A673 (cell line): ENCODE results near the gene HSPB1. TPM values are rescaled to one million over a fixed set of nuclear protein-coding genes. Genes with fewer than 3 reads are reported as not detected.

Experiments used
- BruUV-seq: library from RNA; stranded (reverse); fragments of 400-500 nt; replicated peaks from 2 replicates; lab custom pipeline; 2021; lab: Mats Ljungman, UMichigan
- CTCF ChIA-PET: fragments of 300-600 bp; sonication (Branson Sonifier 250); formaldehyde crosslinking; loops from one replicate; lab custom pipeline; 2022; ENCODE audit warnings: antibody characterized with exemption; lab: Charles Lee
- POLR2A ChIA-PET: fragments of 300-600 bp; sonication (Branson Sonifier 250); formaldehyde crosslinking; loops from one replicate; lab custom pipeline; 2022; ENCODE audit warnings: antibody characterized with exemption; ENCODE audit not compliant: low non-redundant PET; lab: Charles Lee
- DNase-seq: peaks from one replicate; pipeline ENCODE4 v3.0.0-alpha.2; 2015; ENCODE audit warnings: low spot score
- H3K27ac ChIP-seq: fragments of 200-600 bp; sonication (generic); 2 replicates; pipeline ENCODE4 v1.5.1; 2016; ENCODE audit warnings: mixed run types, low read depth, mild to moderate bottlenecking, mixed read lengths, antibody characterized with exemption, low read length; ENCODE audit not compliant: poor library complexity, severe bottlenecking
- H3K27me3 ChIP-seq: fragments of 200-600 bp; sonication (generic); replicated peaks from 2 replicates; pipeline ENCODE4 v1.6.1; 2017; ENCODE audit warnings: mixed run types, low read depth, mild to moderate bottlenecking, mixed read lengths, antibody characterized with exemption, low read length; ENCODE audit not compliant: insufficient read depth, poor library complexity
- H3K36me3 ChIP-seq: fragments of 200-600 bp; sonication (generic); 2 replicates; pipeline ENCODE4 v1.6.1; 2016; ENCODE audit warnings: mixed run types, mild to moderate bottlenecking, mixed read lengths, antibody characterized with exemption, low read length; ENCODE audit not compliant: insufficient read depth, poor library complexity, severe bottlenecking
- H3K4me1 ChIP-seq: fragments of 200-600 bp; sonication (generic); 2 replicates; pipeline ENCODE4 v1.6.1; 2017; ENCODE audit warnings: mixed run types, mild to moderate bottlenecking, mixed read lengths, antibody characterized with exemption, low read length; ENCODE audit not compliant: insufficient read depth, poor library complexity, severe bottlenecking
- H3K4me3 ChIP-seq: fragments of 200-600 bp; sonication (generic); 2 replicates; pipeline ENCODE4 v1.5.1; 2016; ENCODE audit warnings: low read depth, mixed run types, mild to moderate bottlenecking, mixed read lengths, low read length; ENCODE audit not compliant: poor library complexity, severe bottlenecking
- H3K9me3 ChIP-seq: fragments of 200-600 bp; sonication (generic); 2 replicates; pipeline ENCODE4 v1.6.1; 2016; ENCODE audit warnings: mixed run types, low read depth, mild to moderate bottlenecking, mixed read lengths, antibody characterized with exemption, low read length; ENCODE audit not compliant: poor library complexity, severe bottlenecking
- CTCF ChIP-seq: fragments of 300-800, 200-600 bp; sonication (generic); conservative IDR thresholded peaks from 2 replicates; pipeline ENCODE4 v1.5.1; 2017; ENCODE audit warnings: low read depth, mild to moderate bottlenecking, antibody characterized with exemption, low read length, moderate library complexity, mixed read lengths
- EZH2 ChIP-seq: fragments of 200-600 bp; sonication (generic); IDR thresholded peaks from 2 replicates; pipeline ENCODE4 v1.6.1; 2017; ENCODE audit warnings: borderline replicate concordance, low read depth, mild to moderate bottlenecking, mixed read lengths, antibody characterized with exemption, low read length; ENCODE audit not compliant: poor library complexity, severe bottlenecking
- intact Hi-C: fragments of 100-400 bp; cut with micrococcal nuclease; formaldehyde crosslinking; loops from one replicate; pipeline ENCODE4 v1.10.0; 2022; ENCODE audit not compliant: unreplicated experiment
- total RNA-seq: library from RNA; stranded (reverse); gene quantifications from 2 replicates; pipeline ENCODE4 v1.2.3, GENCODE V29; 2021

Gene HSPB1
- total RNA-seq, 1 experiment from 2014 or later: 354 TPM

DNA sequence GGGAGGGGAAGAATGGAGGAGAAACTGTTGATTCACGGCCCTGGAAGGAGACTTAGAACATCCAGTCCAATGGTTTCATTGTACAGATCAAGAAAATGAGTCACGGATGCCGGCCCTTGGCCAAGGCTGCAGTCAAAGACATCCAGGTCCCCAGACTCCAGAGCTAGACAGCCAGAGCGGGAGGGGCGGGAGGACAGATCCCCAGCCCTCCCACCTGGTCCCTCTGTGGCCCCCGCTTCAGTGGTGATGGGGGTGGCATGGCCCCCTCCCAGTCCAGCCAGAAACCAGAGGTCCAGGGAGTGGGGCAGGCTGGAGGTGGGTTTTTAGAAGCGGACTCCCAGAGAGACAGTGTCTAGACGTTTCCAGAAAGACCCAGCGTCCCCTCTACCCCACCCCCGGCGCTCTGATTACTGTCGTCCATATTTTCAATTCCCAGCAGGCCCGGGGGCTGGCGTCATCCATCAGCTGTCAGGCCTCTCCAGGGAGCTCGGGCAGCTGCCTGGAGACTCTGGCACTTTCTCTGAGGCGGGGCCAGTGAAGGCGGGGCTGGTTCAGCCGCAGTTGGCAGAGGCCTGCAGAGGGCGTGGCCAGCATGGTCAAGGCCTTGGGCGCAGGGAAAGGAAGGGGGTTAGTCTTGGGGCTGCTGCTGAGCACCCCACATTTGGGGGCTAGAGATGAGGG, 8.0 kb upstream of the HSPB1 start:
- BruUV-seq: no TSS peak
- ChIA-PET CTCF (interaction anchor here (0.6 to 1.0 kb wide), 3 partner anchors 15 to 20 kb away, joined by 3 to 5 read pairs (median 3); no protein-coding TSS in a partner anchor), POLR2A (interaction anchor here (0.6 kb wide), 1 partner anchor 113 kb away, joined by 4 read pairs; no protein-coding TSS in a partner anchor)
- Histone ChIP-seq H3K27ac (peak overlapping the region; percentile 86), H3K36me3 (no peaks in the 10 kb centered on the region), H3K27me3 (no peaks in the 10 kb centered on the region), H3K9me3 (no peaks in the 10 kb centered on the region), H3K4me1 (peaks cover 29% of the 10 kb centered on the region), H3K4me3 (peak overlapping the region; percentile 11)
- intact Hi-C loops: loop anchor here (1.0 kb wide), 1 partner anchor 8 kb away; the partner anchor contains the start of gene HSPB1
- peak; percentile 97 for DNase-seq
- no peak for TF ChIP-seq EZH2
- no peak for TF ChIP-seq CTCF

DNA sequence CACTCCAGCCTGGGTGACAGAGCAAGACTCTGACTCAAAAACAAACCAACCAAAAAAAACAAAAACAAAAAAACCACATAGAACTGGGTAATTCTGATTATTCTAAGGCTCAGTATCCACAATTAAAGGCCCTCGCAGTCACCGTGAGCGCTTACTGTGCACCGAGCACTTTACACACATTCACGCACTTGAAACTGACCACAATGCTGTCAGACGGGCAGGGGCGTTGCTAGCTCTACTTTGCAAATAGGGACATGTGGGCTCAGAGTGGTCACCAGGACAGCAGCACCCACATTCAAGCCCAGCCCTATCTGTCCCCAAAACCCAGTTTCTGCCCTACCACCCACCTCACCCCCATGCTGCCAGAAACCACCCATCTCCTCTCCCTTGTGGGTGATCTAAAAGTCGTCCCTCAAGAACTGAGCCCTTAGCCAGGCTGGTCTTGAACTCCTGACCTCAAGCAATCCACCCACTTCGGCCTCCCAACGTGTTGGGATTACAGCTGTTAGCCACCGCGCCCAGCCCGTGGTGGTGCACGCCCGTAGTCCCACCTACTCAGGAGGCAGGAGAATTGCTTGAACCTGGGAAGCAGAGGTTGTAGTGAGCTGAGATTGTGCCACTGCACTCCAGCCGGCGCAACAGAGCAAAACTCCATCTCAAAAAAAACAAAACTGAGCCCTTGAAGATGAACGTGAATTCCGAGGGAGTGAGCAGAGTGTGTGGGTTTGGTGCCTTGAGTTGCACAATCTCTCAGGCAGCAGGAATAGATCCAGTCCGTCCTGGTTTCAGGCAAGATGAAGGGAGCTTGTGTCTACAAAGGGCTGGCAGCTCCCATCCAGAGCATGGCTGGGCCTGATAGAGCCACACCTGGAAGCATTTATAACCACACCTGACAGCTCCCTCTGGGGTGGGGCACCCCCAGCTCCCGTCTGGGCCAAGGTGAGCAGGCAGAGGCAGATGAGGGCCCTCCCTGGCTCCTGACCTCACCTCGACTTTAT, 5.4 kb upstream of the HSPB1 start:
- BruUV-seq: no TSS peak
- no peak for TF ChIP-seq CTCF
- no peak for TF ChIP-seq EZH2
- Histone ChIP-seq H3K4me1 (peaks cover 17% of the 10 kb centered on the region), H3K27me3 (no peaks in the 10 kb centered on the region), H3K4me3 (no peak overlapping the region), H3K27ac (no peak overlapping the region), H3K36me3 (no peaks in the 10 kb centered on the region), H3K9me3 (no peaks in the 10 kb centered on the region)
- intact Hi-C loops: no loop called here
- POLR2A ChIA-PET: no interaction called here
- CTCF ChIA-PET: no interaction called here
- DNase-seq: no peak

DNA sequence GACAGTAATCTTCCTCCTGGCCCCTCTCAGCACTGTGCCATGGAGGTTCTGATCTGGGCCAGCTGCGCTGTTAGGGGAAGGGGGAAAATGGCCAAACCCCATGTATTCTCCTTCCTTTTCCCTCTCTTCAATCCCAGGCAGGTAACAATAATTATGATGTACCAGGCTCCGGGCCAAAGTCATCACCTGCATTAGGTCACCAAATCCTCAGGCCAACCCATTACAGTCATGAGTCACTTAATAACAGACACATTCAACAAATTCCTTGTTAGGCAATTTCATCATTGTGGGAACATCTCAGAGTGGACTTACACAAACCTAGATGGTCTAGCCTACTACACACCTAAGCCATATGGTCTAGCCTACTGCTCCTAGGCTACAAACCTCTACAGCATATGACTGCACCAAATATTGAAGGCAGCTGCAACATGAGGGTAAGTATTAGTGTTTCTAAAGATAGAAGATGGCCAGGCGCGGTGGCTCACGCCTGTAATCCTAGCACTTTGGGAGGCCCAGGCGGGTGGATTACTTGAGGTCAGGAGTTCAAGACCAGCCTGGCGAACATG, 2.2 kb upstream of the HSPB1 start:
- no TSS peak for BruUV-seq
- Histone ChIP-seq H3K27ac (no peak overlapping the region), H3K36me3 (peaks cover 13% of the 10 kb centered on the region), H3K27me3 (no peaks in the 10 kb centered on the region), H3K9me3 (no peaks in the 10 kb centered on the region), H3K4me3 (no peak overlapping the region), H3K4me1 (peaks cover 7% of the 10 kb centered on the region)
- DNase-seq: no peak
- TF ChIP-seq EZH2: no peak
- TF ChIP-seq CTCF: no peak
- POLR2A ChIA-PET: no interaction called here
- intact Hi-C loops: no loop called here
- CTCF ChIA-PET: no interaction called here
